ENCODE measurements around the gene SLC30A7. TPM values are rescaled to one million over a fixed set of nuclear protein-coding genes. Genes with fewer than 3 reads are reported as not detected.
A peak's percentile ranks its signal among the peaks of the same experiment; 100 is the strongest.
"Not testable (repeated sequence)": the region's sequence is repeated elsewhere in the genome, so short reads cannot be mapped to it uniquely, and the experiment has no call there.

SLC30A7 gene
- 10 to 100 TPM in 1 of 4 donors, 1 to 10 TPM in 3; 2.0 to 22.1 (median 4.0) TPM for polyA plus RNA-seq
- long read RNA-seq, donor 1: 0 reads
- long read RNA-seq, donor 2, partial matches to known transcripts: 0 of 1 reads
- long read RNA-seq, donor 2, other reads (novel, unspliced or antisense): 0 of 1 reads
- long read RNA-seq, donor 3, full-length matches to known transcripts: 4 of 4 reads
- long read RNA-seq, donor 3, partial matches to known transcripts: 0 of 4 reads
- long read RNA-seq, donor 3, other reads (novel, unspliced or antisense): 0 of 4 reads
- long read RNA-seq, donor 4: 0 reads
- long read RNA-seq, donor 5: 0 reads
- long read RNA-seq, donor 6, partial matches to known transcripts: 0 of 1 reads
- long read RNA-seq, donor 6, other reads (novel, unspliced or antisense): 0 of 1 reads
- long read RNA-seq, donor 7: 0 reads
- long read RNA-seq, donor 8: 0 reads
- long read RNA-seq, donor 9: 0 reads
- long read RNA-seq, donor 10, full-length matches to known transcripts: 4 of 4 reads
- long read RNA-seq, donor 10, partial matches to known transcripts: 0 of 4 reads
- long read RNA-seq, donor 10, other reads (novel, unspliced or antisense): 0 of 4 reads

DNA sequence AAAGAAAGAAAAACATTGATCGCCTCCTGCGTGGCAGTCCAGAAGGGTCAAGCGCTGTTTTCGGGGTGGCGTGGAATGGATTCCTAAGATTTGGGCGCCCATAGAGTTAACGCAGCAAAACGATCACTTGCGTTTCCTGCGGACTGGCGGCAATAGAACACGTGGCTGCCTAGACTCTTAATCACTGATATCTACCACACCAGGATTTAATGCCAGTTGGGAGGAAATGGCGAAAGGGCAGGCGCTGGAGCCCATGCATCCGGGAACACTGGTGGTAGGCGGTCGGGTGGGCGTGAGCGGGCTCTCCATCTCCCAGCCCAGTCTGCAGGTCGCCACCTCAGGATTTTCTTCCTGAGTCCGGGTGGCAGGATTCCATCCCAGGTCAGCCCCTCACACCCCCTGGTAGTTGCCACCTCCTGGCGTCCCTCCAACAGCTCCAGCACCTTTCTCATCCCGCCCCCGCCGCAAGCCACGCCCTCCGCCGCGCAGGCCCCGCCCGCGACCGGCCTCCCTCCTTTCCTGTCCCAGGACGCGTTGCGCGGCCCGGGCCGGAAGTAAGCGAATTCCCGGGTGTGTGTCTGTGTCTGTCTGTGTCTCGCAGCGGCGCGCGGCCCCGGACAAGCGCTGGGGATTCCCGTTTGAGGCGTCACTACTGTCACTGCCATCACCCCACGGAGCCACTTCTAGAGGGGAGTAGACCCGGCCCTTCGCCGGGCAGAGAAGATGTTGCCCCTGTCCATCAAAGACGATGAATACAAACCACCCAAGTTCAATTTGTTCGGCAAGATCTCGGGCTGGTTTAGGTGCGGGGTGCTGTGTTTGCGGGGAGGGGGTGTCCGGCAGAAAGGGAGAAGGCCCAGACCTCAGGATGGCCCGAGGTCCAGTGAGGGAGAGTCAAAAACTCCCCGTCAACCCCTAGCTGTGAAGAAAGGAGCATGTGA lies at the start of gene SLC30A7:
Gene SLC30A7, plus strand, starts transcription at position 551 of the 941 bp plus-strand sequence. Its CDS starts 173 bp downstream, at position 724.
- H3K4me1 ChIP-seq (ENCODE audit: control insufficient read depth in 3 of 3, insufficient read depth in 2 of 3, low read depth in 1 of 3, low read length in 2 of 3): peaks cover 0 to 3% (median 0%) of the 10 kb centered on the region in 3 donors
- H3K36me3 ChIP-seq (ENCODE audit: control insufficient read depth in 3 of 3, insufficient read depth in 2 of 3, low read depth in 1 of 3, low read length in 3 of 3): peaks cover 0 to 3% (median 2%) of the 10 kb centered on the region in 3 donors
- WGBS, 3 donors: 0 to 1% (median 1%) methylated on average over 61 to 62 of the region's 62 CpGs
- FAIRE-seq (no peak), DNase-seq (peak; percentile 96 to 97)
- no peaks in the 10 kb centered on the region for H3K27me3 ChIP-seq (ENCODE audit: control insufficient read depth in 3 of 3, insufficient read depth in 3 of 3, low read length in 3 of 3)
- H3K9me3 ChIP-seq (ENCODE audit: control insufficient read depth in 2 of 2, insufficient read depth in 1 of 2, low read depth in 1 of 2, low read length in 1 of 2): no peaks in the 10 kb centered on the region
- peak within 1 kb of the TSS; percentile 83 to 99 (median 85) for H3K27ac ChIP-seq (ENCODE audit: low read depth in 1 of 3, low read length in 2 of 3)
- H3K4me3 ChIP-seq (ENCODE audit: low read depth in 1 of 3, low read length in 3 of 3): peak within 1 kb of the TSS; percentile 62 to 98 (median 86)

GRCh38 chr1:100847361-100848082 lies 48.4 kb upstream of the SLC30A7 start:
- DNase-seq (no peak), FAIRE-seq (no peak)
- Histone ChIP-seq H3K36me3 (ENCODE audit: control insufficient read depth in 3 of 3, insufficient read depth in 2 of 3, low read depth in 1 of 3, low read length in 3 of 3) (no peaks in the 10 kb centered on the region), H3K4me1 (ENCODE audit: control insufficient read depth in 3 of 3, insufficient read depth in 2 of 3, low read depth in 1 of 3, low read length in 2 of 3) (no peaks in the 10 kb centered on the region), H3K27ac (ENCODE audit: low read depth in 1 of 3, low read length in 2 of 3) (no peak overlapping the region), H3K4me3 (ENCODE audit: low read depth in 1 of 3, low read length in 3 of 3) (no peak overlapping the region), H3K9me3 (ENCODE audit: control insufficient read depth in 2 of 2, insufficient read depth in 1 of 2, low read depth in 1 of 2, low read length in 1 of 2) (no peaks in the 10 kb centered on the region), H3K27me3 (ENCODE audit: control insufficient read depth in 3 of 3, insufficient read depth in 3 of 3, low read length in 3 of 3) (no peaks in the 10 kb centered on the region)
- WGBS, 3 donors: 15 to 19% (median 16%) methylated on average over 2 of the region's 2 CpGs

DNA sequence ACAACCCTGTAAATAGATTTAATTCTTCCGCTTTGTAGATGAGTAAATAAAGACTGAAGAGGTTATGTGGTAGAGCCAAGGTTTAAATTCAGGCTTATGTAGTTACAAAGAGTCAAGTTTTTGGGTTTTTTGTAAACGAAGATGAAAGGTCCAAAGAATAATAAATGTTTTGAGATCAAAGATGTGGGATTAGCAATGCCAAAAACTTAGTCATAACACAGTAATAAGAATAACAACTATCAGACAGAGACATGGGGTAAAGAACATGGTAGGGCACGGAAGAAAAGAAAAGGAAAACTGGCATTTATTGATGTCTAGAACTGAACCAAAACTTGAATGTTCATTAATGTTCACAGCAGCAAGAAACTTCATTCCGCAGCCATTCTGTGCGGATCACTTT lies 44.2 kb upstream of the SLC30A7 start:
- Histone ChIP-seq H3K27me3 (ENCODE audit: control insufficient read depth in 3 of 3, insufficient read depth in 3 of 3, low read length in 3 of 3) (no peaks in the 10 kb centered on the region), H3K9me3 (ENCODE audit: control insufficient read depth in 2 of 2, insufficient read depth in 1 of 2, low read depth in 1 of 2, low read length in 1 of 2) (no peaks in the 10 kb centered on the region), H3K36me3 (ENCODE audit: control insufficient read depth in 3 of 3, insufficient read depth in 2 of 3, low read depth in 1 of 3, low read length in 3 of 3) (no peaks in the 10 kb centered on the region), H3K4me1 (ENCODE audit: control insufficient read depth in 3 of 3, insufficient read depth in 2 of 3, low read depth in 1 of 3, low read length in 2 of 3) (no peaks in the 10 kb centered on the region), H3K27ac (ENCODE audit: low read depth in 1 of 3, low read length in 2 of 3) (no peak overlapping the region), H3K4me3 (ENCODE audit: low read depth in 1 of 3, low read length in 3 of 3) (no peak overlapping the region)
- WGBS, 3 donors: 85 to 89% (median 88%) methylated on average over 5 of the region's 5 CpGs
- DNase-seq: no peak
- FAIRE-seq: no peak

- FAIRE-seq (no peak), DNase-seq (no peak)
- Histone ChIP-seq H3K9me3 (ENCODE audit: control insufficient read depth in 2 of 2, insufficient read depth in 1 of 2, low read depth in 1 of 2, low read length in 1 of 2) (no peaks in the 10 kb centered on the region), H3K27me3 (ENCODE audit: control insufficient read depth in 3 of 3, insufficient read depth in 3 of 3, low read length in 3 of 3) (no peaks in the 10 kb centered on the region), H3K4me3 (ENCODE audit: low read depth in 1 of 3, low read length in 3 of 3) (no peak overlapping the region), H3K4me1 (ENCODE audit: control insufficient read depth in 3 of 3, insufficient read depth in 2 of 3, low read depth in 1 of 3, low read length in 2 of 3) (no peaks in the 10 kb centered on the region), H3K36me3 (ENCODE audit: control insufficient read depth in 3 of 3, insufficient read depth in 2 of 3, low read depth in 1 of 3, low read length in 3 of 3) (no peaks in the 10 kb centered on the region), H3K27ac (ENCODE audit: low read depth in 1 of 3, low read length in 2 of 3) (no peak overlapping the region)
- 89 to 94% (median 91%) methylated on average over 3 of the region's 3 CpGs for WGBS, 3 donors
Observed at GRCh38 chr1:100852976-100853375, 42.9 kb upstream of the SLC30A7 start.

GRCh38 chr1:100855116-100855515 lies 40.8 kb upstream of the SLC30A7 start:
- not testable (repeated sequence) for H3K27ac ChIP-seq (ENCODE audit: low read depth in 1 of 3, low read length in 2 of 3); H3K4me1 ChIP-seq (ENCODE audit: control insufficient read depth in 3 of 3, insufficient read depth in 2 of 3, low read depth in 1 of 3, low read length in 2 of 3); FAIRE-seq; H3K9me3 ChIP-seq (ENCODE audit: control insufficient read depth in 2 of 2, insufficient read depth in 1 of 2, low read depth in 1 of 2, low read length in 1 of 2); H3K36me3 ChIP-seq (ENCODE audit: control insufficient read depth in 3 of 3, insufficient read depth in 2 of 3, low read depth in 1 of 3, low read length in 3 of 3); DNase-seq; H3K27me3 ChIP-seq (ENCODE audit: control insufficient read depth in 3 of 3, insufficient read depth in 3 of 3, low read length in 3 of 3); H3K4me3 ChIP-seq (ENCODE audit: low read depth in 1 of 3, low read length in 3 of 3)

DNA sequence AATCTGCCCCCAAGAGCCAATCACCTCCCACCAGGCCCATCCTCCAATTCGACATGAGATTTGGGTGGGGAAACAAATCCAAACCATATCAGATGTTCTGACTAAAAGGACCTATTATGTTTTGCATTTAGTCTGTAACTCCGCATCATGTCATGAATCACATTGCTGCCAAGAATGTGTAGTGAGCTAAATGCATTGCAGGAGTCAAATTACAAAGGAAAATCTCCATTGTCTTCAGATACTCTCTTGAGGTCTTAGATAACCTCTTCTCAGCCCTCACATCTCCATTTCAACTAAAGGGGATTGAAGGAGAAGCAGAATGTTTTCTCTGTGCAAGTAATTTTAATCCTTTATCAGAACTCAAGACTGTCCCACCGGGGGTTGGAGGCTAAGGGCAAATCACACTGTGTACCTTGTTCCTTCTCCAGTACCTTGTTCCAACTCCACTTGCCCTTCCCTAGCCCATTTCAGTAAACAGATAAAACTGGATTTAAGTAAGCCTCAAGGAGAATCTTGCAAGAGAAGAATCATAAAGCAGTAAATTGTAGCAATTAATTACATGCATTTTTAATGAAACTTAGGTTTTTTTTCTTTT lies 35.4 kb upstream of the SLC30A7 start:
- 51 to 68% (median 64%) methylated on average over 3 of the region's 3 CpGs for WGBS, 3 donors
- H3K9me3 ChIP-seq (ENCODE audit: control insufficient read depth in 2 of 2, insufficient read depth in 1 of 2, low read depth in 1 of 2, low read length in 1 of 2): no peaks in the 10 kb centered on the region
- no peak overlapping the region for H3K27ac ChIP-seq (ENCODE audit: low read depth in 1 of 3, low read length in 2 of 3)
- H3K27me3 ChIP-seq (ENCODE audit: control insufficient read depth in 3 of 3, insufficient read depth in 3 of 3, low read length in 3 of 3): no peaks in the 10 kb centered on the region
- H3K36me3 ChIP-seq (ENCODE audit: control insufficient read depth in 3 of 3, insufficient read depth in 2 of 3, low read depth in 1 of 3, low read length in 3 of 3): no peaks in the 10 kb centered on the region
- FAIRE-seq: no peak
- H3K4me1 ChIP-seq (ENCODE audit: control insufficient read depth in 3 of 3, insufficient read depth in 2 of 3, low read depth in 1 of 3, low read length in 2 of 3): no peaks in the 10 kb centered on the region
- no peak overlapping the region for H3K4me3 ChIP-seq (ENCODE audit: low read depth in 1 of 3, low read length in 3 of 3)
- no peak for DNase-seq

GRCh38 chr1:100861379-100861778 lies 34.5 kb upstream of the SLC30A7 start:
- H3K27ac ChIP-seq (ENCODE audit: low read depth in 1 of 3, low read length in 2 of 3): no peak overlapping the region
- DNase-seq (no peak), FAIRE-seq (no peak)
- H3K36me3 ChIP-seq (ENCODE audit: control insufficient read depth in 3 of 3, insufficient read depth in 2 of 3, low read depth in 1 of 3, low read length in 3 of 3): no peaks in the 10 kb centered on the region
- H3K27me3 ChIP-seq (ENCODE audit: control insufficient read depth in 3 of 3, insufficient read depth in 3 of 3, low read length in 3 of 3): no peaks in the 10 kb centered on the region
- no peak overlapping the region for H3K4me3 ChIP-seq (ENCODE audit: low read depth in 1 of 3, low read length in 3 of 3)
- H3K9me3 ChIP-seq (ENCODE audit: control insufficient read depth in 2 of 2, insufficient read depth in 1 of 2, low read depth in 1 of 2, low read length in 1 of 2): no peaks in the 10 kb centered on the region
- 84 to 88% (median 87%) methylated on average over 1 of the region's 1 CpG for WGBS, 3 donors
- H3K4me1 ChIP-seq (ENCODE audit: control insufficient read depth in 3 of 3, insufficient read depth in 2 of 3, low read depth in 1 of 3, low read length in 2 of 3): no peaks in the 10 kb centered on the region

Data from small intestine (tissue), 16 donors.